HG02943 (cell line): ENCODE results near the gene RC3H1.
"Not testable (repeated sequence)": the region's sequence is repeated elsewhere in the genome, so short reads cannot be mapped to it uniquely, and the experiment has no call there.

Source experiments
- ATAC-seq: cut with Tn5 transposase; IDR thresholded peaks from one replicate; pipeline ENCODE4 v1.9.1; 2021; ENCODE audit warnings: mild to moderate bottlenecking, low read depth, moderate library complexity; ENCODE audit not compliant: unreplicated experiment

The RC3H1 gene

DNA sequence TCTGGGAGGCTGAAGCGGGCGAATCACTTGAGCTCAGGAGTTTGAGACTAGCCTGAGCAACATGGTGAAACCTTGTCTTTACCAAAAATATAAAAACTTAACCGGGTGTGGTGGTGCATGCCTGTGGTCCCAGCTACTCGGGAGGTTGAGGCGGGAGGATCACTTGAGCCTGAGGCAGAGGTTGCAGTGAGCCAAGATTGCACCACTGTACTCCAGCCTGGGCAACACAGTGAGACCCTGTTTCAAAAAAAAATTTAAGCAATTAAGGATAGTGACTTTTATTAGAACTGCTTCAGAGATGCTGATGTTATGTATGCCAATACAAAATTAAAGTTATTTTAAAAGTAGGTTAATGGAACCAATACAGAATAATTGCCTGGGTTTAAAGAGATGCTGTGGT is 56.3 kb downstream of the RC3H1 start:
- not testable (repeated sequence) for ATAC-seq

DNA sequence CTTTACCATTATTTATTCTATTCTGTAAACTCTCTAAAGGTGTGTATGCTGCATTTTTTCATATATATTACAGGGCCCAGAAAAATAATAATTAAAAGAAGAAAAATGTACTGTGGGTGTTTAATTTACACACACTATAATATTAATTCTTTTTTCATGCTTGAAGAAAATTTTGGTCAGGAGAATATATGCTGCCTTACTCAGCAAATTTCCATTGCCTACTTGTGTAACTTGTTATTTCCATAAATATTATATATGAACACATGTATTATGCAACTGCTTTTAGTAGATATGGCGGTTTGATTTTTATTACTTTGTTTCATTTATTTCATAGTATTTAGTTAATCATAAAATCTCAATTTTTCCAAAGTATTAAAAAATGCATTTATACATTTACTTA is 58.7 kb downstream of the RC3H1 start:
- no peak for ATAC-seq

DNA sequence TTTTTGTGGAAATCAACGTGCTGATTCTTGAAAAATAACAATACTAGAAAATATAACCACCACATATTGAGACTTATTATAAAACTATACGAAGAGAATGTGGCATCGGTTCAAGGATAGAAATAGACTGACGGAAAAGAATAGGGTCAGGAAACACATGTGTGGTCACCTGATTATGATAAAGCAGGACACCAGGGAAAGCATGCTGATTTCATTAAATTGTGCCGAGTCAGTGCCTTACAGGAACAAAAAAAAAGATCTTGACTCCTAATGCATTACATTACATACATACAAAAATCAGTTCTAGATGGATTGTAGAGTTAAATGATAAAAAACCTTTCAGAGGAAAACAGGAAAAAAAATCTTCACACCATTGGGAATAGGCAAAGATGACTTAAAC is 61.5 kb downstream of the RC3H1 start:
- ATAC-seq = no peak

DNA sequence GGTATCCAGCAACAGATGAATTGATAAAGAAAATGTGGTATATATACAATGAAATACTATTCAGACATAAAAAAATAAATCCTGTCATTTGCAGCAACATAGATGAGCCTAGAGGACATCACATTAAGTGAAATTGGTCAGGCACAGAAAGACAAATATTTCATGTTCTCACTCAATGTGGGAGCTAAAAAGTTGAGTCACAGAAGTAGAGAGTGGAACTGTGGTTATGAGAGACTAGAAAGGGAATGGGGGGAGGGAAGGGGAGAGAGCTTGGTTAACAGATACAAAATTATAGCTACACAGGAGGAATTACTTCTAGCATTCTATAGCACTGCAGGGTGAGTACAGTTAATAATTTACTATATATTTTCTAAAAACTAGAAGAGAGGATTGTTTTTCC is 68.0 kb downstream of the RC3H1 start:
- no peak for ATAC-seq

DNA sequence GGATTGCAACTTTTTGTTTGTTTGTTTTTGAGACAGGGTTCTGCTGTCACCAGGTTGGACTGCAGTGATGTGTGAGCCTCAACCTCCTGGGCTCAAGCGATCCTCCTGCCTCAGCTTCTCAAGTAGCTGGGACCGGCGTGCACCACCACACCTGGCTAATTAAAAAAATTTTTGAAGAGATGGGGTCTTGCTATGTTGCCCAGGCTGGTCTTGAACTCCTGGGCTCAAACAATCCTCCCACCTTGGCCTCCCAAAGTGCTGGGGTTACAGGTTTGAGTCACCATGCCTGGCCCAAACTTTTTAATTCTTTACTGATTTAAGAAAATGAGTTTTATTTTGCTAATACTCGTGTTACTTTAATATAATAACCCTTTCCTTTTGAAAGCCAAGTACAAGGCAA is 73.6 kb downstream of the RC3H1 start:
- no peak for ATAC-seq

DNA sequence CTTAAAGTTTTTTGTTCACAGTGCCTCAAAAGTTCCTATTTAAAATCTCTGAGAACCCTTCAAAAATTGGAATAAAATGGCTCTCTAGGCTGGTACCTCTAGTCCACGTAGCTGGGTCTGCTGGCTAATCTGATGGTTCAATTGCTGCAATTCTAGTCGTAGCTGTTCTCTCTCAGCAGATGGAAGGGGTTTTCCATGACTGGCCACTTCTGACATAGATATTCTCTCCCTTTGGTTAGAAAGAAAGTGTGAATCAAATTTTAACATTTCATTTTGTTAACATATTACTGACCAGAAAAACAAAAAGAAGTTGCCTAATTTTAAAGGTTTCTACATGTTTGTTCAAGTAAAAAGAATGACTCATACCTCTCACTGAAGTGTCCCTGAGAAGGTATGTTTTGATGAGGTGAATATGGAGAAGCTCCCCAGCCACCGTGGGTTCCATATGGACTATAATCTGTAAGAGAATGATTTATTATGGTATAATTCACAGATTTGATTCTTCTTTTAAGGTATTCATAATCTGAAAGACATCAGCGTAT is 75.7 kb downstream of the RC3H1 start:
- ATAC-seq = no peak

DNA sequence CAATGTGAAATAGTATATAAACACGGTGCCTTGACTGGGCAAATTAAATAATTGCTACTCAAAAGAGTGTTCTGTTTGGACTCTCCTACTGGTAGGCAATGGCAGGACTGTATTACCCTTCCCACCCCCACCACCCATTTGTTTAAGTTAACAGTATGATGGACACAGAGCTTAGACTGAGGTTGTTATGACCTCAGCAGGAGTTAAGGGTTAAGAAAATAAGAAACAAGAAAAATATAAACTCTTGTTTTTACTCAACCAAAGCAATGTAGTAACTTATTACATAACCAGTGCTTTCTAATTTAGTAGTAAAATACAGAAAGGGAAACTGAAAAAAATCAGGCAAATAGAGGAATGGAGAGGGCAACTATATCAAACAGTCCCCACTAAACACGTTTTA is 85.1 kb downstream of the RC3H1 start:
- no peak for ATAC-seq

DNA sequence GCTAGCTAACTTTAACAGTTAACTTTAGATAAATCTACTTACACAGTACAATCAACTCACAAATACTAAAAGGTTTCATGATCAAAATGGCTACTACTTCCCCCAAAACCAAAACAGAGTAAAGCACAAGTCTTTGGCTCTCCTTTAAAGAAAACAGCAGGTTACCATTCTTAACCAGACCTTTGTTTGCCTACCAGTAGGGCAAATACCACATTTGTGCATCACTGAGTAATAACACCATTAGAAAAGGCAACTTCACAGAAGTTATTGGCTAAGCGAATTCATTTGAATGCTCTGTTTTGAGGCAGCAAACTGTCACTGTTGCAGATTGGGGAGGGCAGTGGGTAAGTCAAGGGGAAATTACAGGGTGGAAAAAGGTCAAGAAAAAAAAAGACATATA is 87.7 kb downstream of the RC3H1 start:
- ATAC-seq = no peak

DNA sequence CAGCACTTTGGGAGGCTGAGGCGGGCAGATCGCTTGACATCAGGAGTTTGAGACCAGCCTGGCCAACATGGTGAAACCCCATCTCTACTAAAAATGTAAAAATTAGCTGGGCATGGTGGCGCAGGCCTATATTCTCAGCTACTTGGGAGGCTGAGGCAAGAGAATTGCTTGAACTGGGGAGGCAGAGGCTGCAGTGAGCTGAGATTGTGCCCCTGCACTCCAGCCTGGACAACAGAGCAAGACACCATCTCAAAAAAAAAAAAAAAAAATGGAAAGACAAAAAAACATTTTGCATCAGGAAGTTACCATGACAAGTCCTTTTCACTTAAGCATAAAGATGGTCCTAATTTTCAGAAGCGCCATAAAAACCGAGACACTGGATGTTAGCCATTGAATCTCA is 91.6 kb downstream of the RC3H1 start:
- ATAC-seq = not testable (repeated sequence)

DNA sequence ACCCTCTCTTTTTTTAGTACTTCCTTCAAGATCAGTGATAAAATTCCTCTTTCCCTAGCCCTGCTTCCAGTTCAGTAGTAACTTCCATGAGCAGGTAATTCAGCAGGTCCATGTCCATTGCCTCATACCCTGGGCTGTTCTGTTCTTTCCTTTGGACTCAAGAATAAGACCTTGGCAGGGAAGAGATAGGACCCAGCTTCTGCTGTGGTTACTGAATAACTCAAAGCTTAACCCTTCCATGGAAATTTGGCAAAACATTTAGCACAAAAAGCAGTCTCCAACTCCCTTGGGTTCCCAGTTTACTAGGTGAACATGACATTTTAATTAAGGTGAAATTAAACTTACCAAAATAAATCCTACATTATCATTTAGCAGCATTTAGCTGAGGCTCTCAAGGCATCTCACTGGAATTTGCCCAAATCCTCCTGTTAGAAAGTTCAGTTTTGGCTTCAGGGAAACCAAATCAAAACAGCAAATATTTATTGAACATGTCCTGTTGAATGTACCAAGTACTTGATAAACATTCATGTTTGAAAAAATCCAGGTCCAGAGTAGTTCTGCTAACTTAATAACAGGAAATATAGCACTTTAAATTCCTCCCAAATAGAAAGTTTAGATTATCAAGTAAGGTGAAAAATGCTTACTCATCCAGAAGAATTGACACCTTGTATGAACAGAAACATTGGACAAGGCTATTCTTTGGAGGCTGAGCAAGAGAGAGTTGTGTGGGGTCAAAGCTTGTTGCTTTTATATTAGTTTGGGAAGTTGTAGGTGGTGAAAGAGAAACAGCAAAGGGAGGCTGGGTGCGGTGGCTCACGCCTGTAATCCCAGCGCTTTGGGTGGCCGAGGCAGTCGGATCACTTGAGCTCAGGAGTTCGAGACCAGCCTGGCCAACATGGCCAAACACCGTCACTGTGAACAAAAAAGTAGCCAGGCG is 96.6 kb downstream of the RC3H1 start:
- no peak for ATAC-seq

DNA sequence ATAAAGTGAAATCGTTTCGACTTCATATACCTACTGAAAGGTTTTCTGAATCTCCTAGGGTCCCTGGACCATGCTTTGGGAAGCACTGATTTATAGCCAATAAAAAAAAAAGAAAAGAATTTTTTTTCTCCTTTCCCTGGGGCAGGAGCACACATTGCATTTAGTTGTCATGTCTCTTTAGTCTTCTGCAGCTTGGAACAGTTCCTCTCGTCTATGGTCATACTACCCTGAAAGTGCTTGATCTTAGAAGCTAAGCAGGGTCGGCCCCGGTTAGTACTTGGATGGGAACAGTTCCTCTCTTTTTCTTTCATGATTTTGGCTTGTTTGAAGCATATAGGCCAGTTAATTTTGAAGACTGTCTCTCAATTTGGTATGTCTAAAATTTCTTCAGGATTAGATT is 101.3 kb downstream of the RC3H1 start:
- ATAC-seq = no peak

DNA sequence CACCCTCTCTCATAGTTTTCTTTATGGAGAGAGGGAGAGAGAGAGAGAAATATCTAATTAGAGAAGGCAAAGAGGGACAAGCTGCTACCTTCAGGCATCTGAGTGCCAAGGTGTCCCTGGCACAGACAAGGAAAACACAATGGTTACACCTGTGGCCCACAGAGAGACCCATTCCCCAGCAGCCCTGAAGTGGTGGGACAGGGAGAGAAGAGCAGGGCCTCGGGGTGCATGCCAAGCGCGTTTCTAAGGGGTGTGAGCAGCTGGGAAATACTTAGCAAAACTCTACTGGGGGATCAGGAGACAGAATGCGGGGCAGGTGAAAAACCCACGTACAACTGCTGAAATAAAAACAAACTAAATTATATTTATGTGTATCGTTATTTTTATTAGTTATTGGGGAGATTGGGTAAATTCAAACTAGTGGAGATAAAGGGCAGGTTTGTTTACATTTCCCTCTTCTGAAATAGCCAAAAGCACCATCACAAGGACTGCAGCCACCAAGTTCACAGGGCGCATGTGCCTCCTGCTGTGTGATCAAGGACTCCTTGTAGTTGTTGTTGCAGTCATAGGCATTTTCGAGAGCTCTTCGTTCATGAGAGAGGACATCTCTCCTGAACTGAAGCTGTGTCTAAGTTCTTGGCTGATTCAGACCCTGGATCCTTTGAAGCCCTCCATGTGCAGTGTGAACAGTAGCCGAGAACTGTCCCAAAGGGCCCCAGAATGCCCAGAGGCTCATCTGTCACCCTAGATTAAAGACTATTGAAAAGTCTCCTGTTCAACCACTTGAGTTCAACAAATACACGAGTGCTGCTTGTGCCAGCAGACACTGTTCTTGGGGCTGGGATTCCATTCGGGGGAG is 104.3 kb downstream of the RC3H1 start:
- no peak for ATAC-seq

DNA sequence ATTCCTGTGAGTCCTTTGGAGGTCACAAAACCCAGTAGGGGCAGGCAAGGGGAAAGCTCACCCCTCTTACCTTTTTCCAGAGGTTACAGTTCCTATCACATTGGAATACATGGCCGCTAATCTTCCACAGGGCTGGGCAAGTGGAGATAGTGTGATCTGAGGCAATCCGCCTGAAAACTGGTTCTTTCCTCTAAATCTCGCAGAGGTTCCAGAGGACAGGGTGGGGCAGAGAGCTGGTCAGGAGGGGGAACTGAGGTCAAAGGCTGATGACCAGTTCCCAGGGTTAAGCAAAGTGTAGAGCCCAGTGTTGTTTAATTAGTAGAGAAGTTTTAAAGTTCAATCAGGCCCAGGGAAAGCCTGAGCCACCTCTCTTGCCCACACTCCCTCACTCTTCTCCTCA is 105.0 kb downstream of the RC3H1 start, which contains the start of gene SERPINC1:
TSS of gene SERPINC1 (minus strand) at position 179 of the 400 bp plus-strand sequence. CDS start at position 111, 68 bp downstream.
- no peak for ATAC-seq

DNA sequence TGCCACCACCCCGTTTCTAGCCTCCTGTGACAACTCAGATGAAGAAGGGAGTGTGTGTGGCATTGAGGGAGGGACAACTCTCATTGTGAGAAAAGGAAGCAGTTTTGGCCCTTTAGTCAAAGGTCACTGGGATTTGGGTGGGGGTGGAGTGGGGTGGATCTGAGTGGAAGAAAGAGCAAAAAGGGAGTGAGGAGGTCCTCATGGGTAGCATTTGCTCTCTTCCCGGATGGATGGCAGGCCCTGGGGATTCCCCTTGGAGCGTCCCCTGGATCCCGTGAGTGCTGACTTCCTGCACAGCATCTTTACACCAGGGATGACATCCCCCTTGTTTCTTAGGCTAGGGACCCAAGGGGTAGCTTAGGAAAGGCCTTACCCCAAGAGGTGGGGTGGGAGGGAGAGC is 105.5 kb downstream of the RC3H1 start:
- no peak for ATAC-seq

DNA sequence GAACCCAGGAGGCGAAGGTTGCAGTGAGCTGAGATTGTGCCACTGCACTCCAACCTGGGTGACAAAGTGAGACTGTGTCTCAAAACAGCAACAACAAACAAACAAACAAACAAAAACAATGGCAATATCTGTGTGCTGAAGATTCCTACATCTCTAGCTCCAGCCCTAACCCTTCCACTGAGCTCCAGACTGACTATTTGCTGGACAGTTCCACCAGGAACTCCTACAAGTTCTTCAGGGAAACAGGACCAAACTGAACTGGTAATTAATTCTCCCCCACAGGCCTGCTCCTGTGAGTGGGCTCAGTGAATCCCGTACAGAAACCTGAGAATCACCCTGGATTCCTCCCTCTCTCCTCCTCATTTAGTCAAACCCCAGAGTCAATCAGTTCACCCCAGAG is 106.6 kb downstream of the RC3H1 start:
- ATAC-seq = no peak

DNA sequence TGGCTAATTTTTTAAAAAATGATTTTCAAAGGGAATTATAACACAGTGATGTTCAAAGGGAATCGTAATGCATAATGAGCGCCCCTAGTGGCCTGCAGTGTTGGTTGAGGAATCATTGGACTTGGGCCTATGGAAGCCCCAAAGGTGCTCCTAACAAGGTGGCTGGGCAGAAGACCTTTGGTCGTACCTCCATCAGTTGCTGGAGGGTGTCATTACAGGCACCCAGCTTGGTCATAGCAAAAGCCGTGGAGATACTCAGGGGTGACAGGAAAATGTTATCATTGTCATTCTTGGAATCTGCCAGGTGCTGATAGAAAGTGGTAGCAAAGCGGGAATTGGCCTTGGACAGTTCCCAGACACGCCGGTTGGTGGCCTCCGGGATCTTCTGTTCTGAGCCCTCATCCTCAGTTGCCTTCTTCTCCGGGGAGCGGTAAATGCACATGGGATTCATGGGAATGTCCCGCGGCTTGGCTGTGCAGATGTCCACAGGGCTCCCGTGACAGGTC is 107.7 kb downstream of the RC3H1 start:
- ATAC-seq = no peak

DNA sequence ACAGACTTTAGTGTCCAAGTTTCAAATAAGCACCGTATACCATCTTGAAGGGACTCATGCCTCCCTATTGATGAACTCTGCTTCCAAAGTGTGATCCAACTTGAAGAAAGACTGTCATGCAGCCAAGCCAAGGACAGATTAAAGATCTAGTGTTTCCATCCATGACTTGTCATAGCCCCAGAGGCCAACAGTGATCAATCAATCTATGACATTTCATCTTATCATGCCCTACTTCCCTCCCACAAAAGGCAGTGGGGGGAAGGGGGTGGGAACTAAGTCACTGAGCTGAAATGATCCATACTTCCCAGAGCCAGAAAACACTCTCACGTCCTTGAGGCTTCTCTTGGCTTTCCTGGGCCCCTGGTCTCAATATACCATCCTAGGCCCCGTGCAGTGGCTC is 109.0 kb downstream of the RC3H1 start:
- ATAC-seq = no peak

DNA sequence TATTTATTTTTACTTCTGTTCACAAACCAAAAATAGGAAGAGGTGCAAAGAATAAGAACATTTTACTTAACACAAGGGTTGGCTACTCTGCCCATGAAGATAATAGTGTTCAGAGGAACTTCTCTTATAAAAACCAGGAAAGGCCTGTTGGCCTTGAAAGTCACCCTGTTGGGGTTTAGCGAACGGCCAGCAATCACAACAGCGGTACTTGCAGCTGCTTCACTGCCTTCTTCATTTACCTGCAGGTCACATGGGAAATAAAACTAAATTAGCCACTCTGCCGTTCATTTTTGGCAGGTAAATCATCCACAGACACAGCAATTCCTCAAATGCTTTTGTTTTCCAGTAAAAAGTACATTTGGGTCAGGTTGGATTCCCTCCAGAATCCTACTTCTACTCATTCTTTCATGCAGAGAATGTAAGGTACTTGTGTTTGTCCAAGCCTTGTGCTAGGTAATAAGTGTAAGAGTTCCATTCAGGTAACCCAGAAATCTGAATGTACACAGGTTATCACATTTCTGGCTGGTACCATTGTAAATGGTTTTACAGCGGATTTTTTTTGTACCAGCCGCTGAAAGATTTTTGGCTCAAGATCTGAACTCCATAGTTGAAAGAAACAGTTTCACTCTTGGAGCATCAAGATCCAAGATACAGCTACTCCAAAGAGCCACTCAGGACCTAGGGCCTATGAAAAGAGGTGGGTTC is 118.2 kb downstream of the RC3H1 start:
- no peak for ATAC-seq

DNA sequence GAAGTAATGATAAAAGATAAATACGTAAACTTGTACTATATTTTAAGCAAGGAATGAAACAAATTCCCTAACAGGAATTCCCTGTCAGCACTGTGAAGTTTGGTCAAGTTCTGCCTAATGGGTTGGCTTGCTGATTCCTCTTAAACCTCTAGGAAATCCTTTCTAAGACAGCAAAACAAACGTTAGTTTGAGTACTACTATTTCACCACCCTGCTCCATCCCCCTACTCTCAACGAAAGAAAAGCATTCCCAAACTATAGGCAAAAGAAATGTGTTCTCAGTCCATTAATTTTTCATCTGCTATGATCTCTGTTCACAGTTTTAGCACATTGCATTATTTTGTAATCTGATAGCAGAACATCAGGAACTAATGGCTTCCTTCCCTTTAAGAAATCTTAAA is 121.2 kb downstream of the RC3H1 start:
- no peak for ATAC-seq

DNA sequence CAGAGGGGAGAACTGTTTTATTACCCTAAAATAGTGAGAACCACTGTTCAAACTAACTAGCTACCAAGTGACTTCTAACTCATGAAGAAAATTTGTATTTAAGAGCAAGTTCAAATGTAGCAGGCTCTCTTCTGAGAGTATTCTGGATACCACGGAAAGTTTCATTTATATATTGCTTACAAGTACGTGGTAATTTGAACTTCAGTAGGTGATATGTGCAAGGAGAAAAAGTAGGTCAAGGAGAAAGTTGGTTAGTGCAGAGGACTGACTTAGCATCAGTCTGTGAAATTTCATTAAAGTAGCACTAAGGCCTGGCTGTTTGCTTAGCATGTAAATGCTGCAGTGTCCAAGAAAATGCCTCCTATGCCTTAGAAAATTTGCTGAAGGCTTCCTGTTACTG is 121.7 kb downstream of the RC3H1 start:
- ATAC-seq = no peak
